Esophagus muscularis mucosa (tissue), 4 donors: ENCODE measurements around the gene UQCC2.

Experiments used
- EP300 ChIP-seq: sonication (generic); formaldehyde crosslinking; IDR thresholded peaks from one replicate; pipeline ENCODE4 v1.6.1; 2017; ENCODE audit warnings: antibody characterized with exemption
- POLR2AphosphoS5 ChIP-seq, 2 donors: sonication (generic); formaldehyde crosslinking; IDR thresholded peaks; one replicate each; pipeline ENCODE4 v1.6.1; 2017; ENCODE audit warnings: antibody characterized with exemption in 2 of 2
- TF ChIP-seq, protein P1 (sequence below), 3 experiments: fragments of 200-600 bp in 2 of 3; fragments of 450-650 bp in 1 of 3; sonication (generic) in 2 of 3; IDR thresholded peaks; one replicate each; pipeline ENCODE4 v1.5.1; 2017 to 2019; ENCODE audit warnings: antibody characterized with exemption in 3 of 3, mild to moderate bottlenecking in 2 of 3, moderate library complexity in 1 of 3

GRCh38 chr6:33724102-33725023 is 12.9 kb upstream of the UQCC2 start:
- TF ChIP-seq, protein P1, sequence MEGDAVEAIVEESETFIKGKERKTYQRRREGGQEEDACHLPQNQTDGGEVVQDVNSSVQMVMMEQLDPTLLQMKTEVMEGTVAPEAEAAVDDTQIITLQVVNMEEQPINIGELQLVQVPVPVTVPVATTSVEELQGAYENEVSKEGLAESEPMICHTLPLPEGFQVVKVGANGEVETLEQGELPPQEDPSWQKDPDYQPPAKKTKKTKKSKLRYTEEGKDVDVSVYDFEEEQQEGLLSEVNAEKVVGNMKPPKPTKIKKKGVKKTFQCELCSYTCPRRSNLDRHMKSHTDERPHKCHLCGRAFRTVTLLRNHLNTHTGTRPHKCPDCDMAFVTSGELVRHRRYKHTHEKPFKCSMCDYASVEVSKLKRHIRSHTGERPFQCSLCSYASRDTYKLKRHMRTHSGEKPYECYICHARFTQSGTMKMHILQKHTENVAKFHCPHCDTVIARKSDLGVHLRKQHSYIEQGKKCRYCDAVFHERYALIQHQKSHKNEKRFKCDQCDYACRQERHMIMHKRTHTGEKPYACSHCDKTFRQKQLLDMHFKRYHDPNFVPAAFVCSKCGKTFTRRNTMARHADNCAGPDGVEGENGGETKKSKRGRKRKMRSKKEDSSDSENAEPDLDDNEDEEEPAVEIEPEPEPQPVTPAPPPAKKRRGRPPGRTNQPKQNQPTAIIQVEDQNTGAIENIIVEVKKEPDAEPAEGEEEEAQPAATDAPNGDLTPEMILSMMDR (IDR thresholded peaks at IDR 0.05): no peak
- TF ChIP-seq POLR2AphosphoS5 (IDR thresholded peaks at IDR 0.05): no peak
- TF ChIP-seq EP300: no peak
